Natural killer cell (primary cell): Measurements from ENCODE around the gene ZBTB25. TPM values are rescaled to one million over a fixed set of nuclear protein-coding genes. Genes with fewer than 3 reads are reported as not detected.

Source experiments
- total RNA-seq, 4 donors: library from RNA; stranded (reverse); fragments of 120-200 nt in 1 of 4; gene quantifications; one replicate each; pipeline versions ENCODE4 v1.2.3 to v1.2.4, GENCODE V29; 2013 to 2022

ZBTB25 gene
- total RNA-seq, 3 donors from 2014 or later (not counting 1 experiment from before 2014, with no cell fraction given), result 29.7 to 36.7 (median 31.1) TPM

Other genes starting within 250 kb of the ZBTB25 start
- gene ESR2, start 209.5 kb downstream of the ZBTB25 start, total RNA-seq, result under 1 TPM in 1 of 3 donors, not detected in 2; 0.53 TPM
- 10 to 100 TPM; 27.6 to 34.6 (median 28.0) TPM for gene MTHFD1, start 115.5 kb downstream of the ZBTB25 start, total RNA-seq
- 10 to 100 TPM; 11.1 to 16.3 (median 12.0) TPM for gene AKAP5, start 38.3 kb downstream of the ZBTB25 start, total RNA-seq
- 100 to 1,000 TPM; 146 to 166 (median 151) TPM for gene ZBTB1, start 932 bp upstream of the ZBTB25 start, total RNA-seq
- 1 to 10 TPM; 1.1 to 1.5 (median 1.1) TPM for gene HSPA2, start 36.9 kb upstream of the ZBTB25 start, total RNA-seq
- 1 to 10 TPM in 2 of 3 donors, under 1 TPM in 1; 0.60 to 1.2 (median 1.0) TPM for gene PPP1R36, start 46.1 kb upstream of the ZBTB25 start, total RNA-seq
- 100 to 1,000 TPM; 184 to 285 (median 225) TPM for gene PLEKHG3, start 200.6 kb upstream of the ZBTB25 start, total RNA-seq